Measurements from ENCODE around the gene MSRB3.

GRCh38 chr12:65334521-65334920 lies 56.0 kb downstream of the MSRB3 start:
- TF ChIP-seq POLR2A (IDR thresholded peaks at IDR 0.05): no peak
- TF ChIP-seq CTCF (IDR thresholded peaks at IDR 0.05): no peak

All from ovary (tissue), 3 donors.